ENCODE measurements around the gene ZNF48. TPM values are rescaled to one million over a fixed set of nuclear protein-coding genes. Genes with fewer than 3 reads are reported as not detected.
"Not testable (repeated sequence)": the region's sequence is repeated elsewhere in the genome, so short reads cannot be mapped to it uniquely, and the experiment has no call there.

Gene ZNF48
- polyA plus RNA-seq, 1 donor from 2014 or later = 42.3 TPM

DNA sequence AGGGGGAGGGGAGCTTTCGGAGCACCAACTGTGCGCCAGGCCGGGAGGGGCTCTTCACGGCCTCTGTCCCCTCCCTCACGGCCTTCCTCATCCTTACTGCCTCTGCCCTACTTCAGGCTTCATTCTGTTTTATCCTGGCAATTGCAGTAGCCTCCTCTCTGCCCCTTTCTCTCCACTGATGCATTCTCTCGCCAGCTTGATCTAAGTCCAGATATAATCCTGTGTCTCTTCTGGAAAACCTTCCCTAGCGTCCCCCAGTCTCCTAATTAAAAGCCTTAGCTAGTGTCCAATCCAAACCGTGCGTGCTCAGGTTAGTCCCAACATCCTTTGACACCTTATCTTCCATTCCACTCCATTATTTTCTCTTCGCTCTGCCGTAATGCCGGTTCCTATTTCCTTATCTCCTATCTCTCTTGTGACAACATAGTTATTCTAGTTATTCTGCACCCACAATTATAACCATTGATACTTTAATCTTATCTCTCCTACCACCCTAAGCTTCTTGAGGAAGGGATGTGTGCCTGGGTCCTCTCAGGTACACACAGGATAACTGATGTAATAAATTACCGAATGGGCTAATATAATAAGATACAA, 869 bp downstream of the ZNF48 start:
- no peaks in the 10 kb centered on the region for H3K9me2 ChIP-seq (ENCODE audit: insufficient read depth, low read length)
- TF ChIP-seq RAD21 (conservative IDR thresholded peaks at IDR 0.05) = no peak
- no peak for TF ChIP-seq SMC3 (conservative IDR thresholded peaks at IDR 0.05; ENCODE audit: poor library complexity)
- no peak for TF ChIP-seq TAF1 (IDR thresholded peaks at IDR 0.05; ENCODE audit: low read depth)
- no peak for TF ChIP-seq MXI1 (conservative IDR thresholded peaks at IDR 0.05; ENCODE audit: poor library complexity, severe bottlenecking)
- TF ChIP-seq, protein P1, sequence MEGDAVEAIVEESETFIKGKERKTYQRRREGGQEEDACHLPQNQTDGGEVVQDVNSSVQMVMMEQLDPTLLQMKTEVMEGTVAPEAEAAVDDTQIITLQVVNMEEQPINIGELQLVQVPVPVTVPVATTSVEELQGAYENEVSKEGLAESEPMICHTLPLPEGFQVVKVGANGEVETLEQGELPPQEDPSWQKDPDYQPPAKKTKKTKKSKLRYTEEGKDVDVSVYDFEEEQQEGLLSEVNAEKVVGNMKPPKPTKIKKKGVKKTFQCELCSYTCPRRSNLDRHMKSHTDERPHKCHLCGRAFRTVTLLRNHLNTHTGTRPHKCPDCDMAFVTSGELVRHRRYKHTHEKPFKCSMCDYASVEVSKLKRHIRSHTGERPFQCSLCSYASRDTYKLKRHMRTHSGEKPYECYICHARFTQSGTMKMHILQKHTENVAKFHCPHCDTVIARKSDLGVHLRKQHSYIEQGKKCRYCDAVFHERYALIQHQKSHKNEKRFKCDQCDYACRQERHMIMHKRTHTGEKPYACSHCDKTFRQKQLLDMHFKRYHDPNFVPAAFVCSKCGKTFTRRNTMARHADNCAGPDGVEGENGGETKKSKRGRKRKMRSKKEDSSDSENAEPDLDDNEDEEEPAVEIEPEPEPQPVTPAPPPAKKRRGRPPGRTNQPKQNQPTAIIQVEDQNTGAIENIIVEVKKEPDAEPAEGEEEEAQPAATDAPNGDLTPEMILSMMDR (IDR thresholded peaks at IDR 0.05; ENCODE audit: poor library complexity, severe bottlenecking) = no peak
- no peak for TF ChIP-seq REST (IDR thresholded peaks at IDR 0.05; ENCODE audit: borderline replicate concordance)
- no peak for TF ChIP-seq POLR2AphosphoS5 (IDR thresholded peaks at IDR 0.05)
- no peak for TF ChIP-seq EZH2 (IDR thresholded peaks at IDR 0.05; ENCODE audit: borderline replicate concordance, insufficient read depth, low read length, poor library complexity, severe bottlenecking)
- no peak for TF ChIP-seq EP300 (conservative IDR thresholded peaks at IDR 0.05; ENCODE audit: poor library complexity, severe bottlenecking)

DNA sequence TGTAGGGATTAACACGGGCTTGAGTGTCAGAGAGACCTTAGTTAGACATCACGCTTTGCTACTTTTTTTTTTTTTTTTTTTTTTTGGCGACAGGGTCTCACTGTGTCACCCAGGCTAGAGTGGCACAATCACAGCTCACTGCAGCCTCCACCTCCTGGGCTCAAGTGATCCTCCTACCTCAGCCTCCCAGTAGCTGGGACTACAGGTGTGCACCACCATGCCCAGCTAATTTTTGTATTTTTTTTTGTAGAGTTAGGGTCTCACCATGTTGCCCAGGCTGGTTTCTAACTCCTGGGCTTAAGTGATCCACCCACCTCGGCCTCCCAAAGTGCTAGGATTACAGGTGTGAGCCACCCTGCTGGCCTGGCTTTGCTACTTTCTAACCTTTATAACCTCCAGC, 1.4 kb downstream of the ZNF48 start:
- peak overlapping the region; percentile 95 for H3K9ac ChIP-seq (ENCODE audit: low read length)
- not testable (repeated sequence) for H3K9me2 ChIP-seq (ENCODE audit: insufficient read depth, low read length); H3K9me3 ChIP-seq (ENCODE audit: low read length); H3K36me3 ChIP-seq (ENCODE audit: insufficient read depth, low read length); H3K27me3 ChIP-seq (ENCODE audit: insufficient read depth, low read depth, low read length); H4K20me1 ChIP-seq (ENCODE audit: insufficient read depth); H2AFZ ChIP-seq (ENCODE audit: low read depth, low read length)
- peak overlapping the region; percentile 99 for H3K27ac ChIP-seq (ENCODE audit: low read length)
- H3K79me2 ChIP-seq (replicated peaks; ENCODE audit: insufficient read depth, low read length) = peaks cover 32% of the 10 kb centered on the region
- H3F3A ChIP-seq (ENCODE audit: insufficient read depth, low read length, poor library complexity, severe bottlenecking) = peaks cover 15% of the 10 kb centered on the region
- peak overlapping the region; percentile 100 for H3K4me2 ChIP-seq (ENCODE audit: low read length)
- H3K4me3 ChIP-seq (ENCODE audit: low read length) = peak overlapping the region; percentile 100

More for the DNA sequence above, 869 bp downstream of the ZNF48 start:
- Histone ChIP-seq H3K79me2 (replicated peaks; ENCODE audit: insufficient read depth, low read length) (peaks cover 32% of the 10 kb centered on the region), H2AFZ (ENCODE audit: low read depth, low read length) (no peak overlapping the region), H3K9ac (ENCODE audit: low read length) (peak overlapping the region; percentile 95), H4K20me1 (ENCODE audit: insufficient read depth) (no peaks in the 10 kb centered on the region), H3F3A (ENCODE audit: insufficient read depth, low read length, poor library complexity, severe bottlenecking) (peaks cover 15% of the 10 kb centered on the region), H3K36me3 (ENCODE audit: insufficient read depth, low read length) (peaks cover 7% of the 10 kb centered on the region), H3K4me2 (ENCODE audit: low read length) (peak overlapping the region; percentile 100), H3K4me3 (ENCODE audit: low read length) (peak overlapping the region; percentile 100), H3K27ac (ENCODE audit: low read length) (peak overlapping the region; percentile 99), H3K9me3 (ENCODE audit: low read length) (no peaks in the 10 kb centered on the region), H3K27me3 (ENCODE audit: insufficient read depth, low read depth, low read length) (no peaks in the 10 kb centered on the region)
